Germinal center (tissue), 1 donor: ENCODE data around the gene SCGN.
"Not testable (repeated sequence)": the region's sequence is repeated elsewhere in the genome, so short reads cannot be mapped to it uniquely, and the experiment has no call there.

Source experiments
- DNase-seq: peaks from one replicate; pipeline ENCODE4 v3.0.0; 2012; ENCODE audit warnings: mixed read lengths, low spot score

The SCGN gene

GRCh38 chr6:25730907-25731306, 78.9 kb downstream of the SCGN start:
- no peak for DNase-seq

GRCh38 chr6:25731721-25732120, 79.7 kb downstream of the SCGN start:
- DNase-seq: no peak

GRCh38 chr6:25732468-25733198, 80.6 kb downstream of the SCGN start:
- DNase-seq: no peak

- DNase-seq: no peak
Measured at GRCh38 chr6:25735261-25735660, 83.2 kb downstream of the SCGN start.

- DNase-seq: no peak
Measured at GRCh38 chr6:25743868-25744267, 91.9 kb downstream of the SCGN start.

GRCh38 chr6:25745836-25746235, 93.8 kb downstream of the SCGN start:
- no peak for DNase-seq

- DNase-seq: no peak
Measured at GRCh38 chr6:25746968-25747367, 95.0 kb downstream of the SCGN start.

GRCh38 chr6:25747477-25747876, 95.5 kb downstream of the SCGN start:
- no peak for DNase-seq

GRCh38 chr6:25748049-25748448, 96.0 kb downstream of the SCGN start:
- no peak for DNase-seq

GRCh38 chr6:25748601-25749517, 96.8 kb downstream of the SCGN start:
- DNase-seq: not testable (repeated sequence)

GRCh38 chr6:25749837-25750236, 97.8 kb downstream of the SCGN start:
- no peak for DNase-seq

GRCh38 chr6:25750906-25751305, 98.9 kb downstream of the SCGN start:
- no peak for DNase-seq
